Osteocyte (in vitro differentiated cells): ENCODE results near the gene VASH2. TPM values are rescaled to one million over a fixed set of nuclear protein-coding genes. Genes with fewer than 3 reads are reported as not detected.
"Not testable (repeated sequence)": the region's sequence is repeated elsewhere in the genome, so short reads cannot be mapped to it uniquely, and the experiment has no call there.

Experiments used
- DNase-seq: peaks from one replicate; pipeline ENCODE4 v3.0.0; 2021; ENCODE audit warnings: mixed read lengths; ENCODE audit not compliant: unreplicated experiment; ENCODE audit errors: extremely low spot score
- H3K27ac Mint-ChIP-seq: one replicate; pipeline ENCODE4 v1.8.0; 2021; ENCODE audit warnings: mild to moderate bottlenecking, mixed read lengths; ENCODE audit not compliant: unreplicated experiment
- H3K27me3 Mint-ChIP-seq: one replicate; pipeline ENCODE4 v1.8.0; 2021; ENCODE audit warnings: mixed read lengths; ENCODE audit not compliant: unreplicated experiment
- H3K36me3 Mint-ChIP-seq: one replicate; pipeline ENCODE4 v1.8.0; 2021; ENCODE audit warnings: mixed read lengths; ENCODE audit not compliant: unreplicated experiment
- H3K4me1 Mint-ChIP-seq: one replicate; pipeline ENCODE4 v1.8.0; 2021; ENCODE audit warnings: mixed read lengths; ENCODE audit not compliant: unreplicated experiment
- H3K4me3 Mint-ChIP-seq: one replicate; pipeline ENCODE4 v1.8.0; 2021; ENCODE audit warnings: mild to moderate bottlenecking, moderate library complexity, mixed read lengths; ENCODE audit not compliant: unreplicated experiment
- H3K9me3 Mint-ChIP-seq: one replicate; pipeline ENCODE4 v1.8.0; 2021; ENCODE audit warnings: mixed read lengths; ENCODE audit not compliant: unreplicated experiment
- long read RNA-seq: library from polyadenylated mRNA; unstranded; transcript quantifications from one replicate; pipeline ENCODE4 v2.0.0, GENCODE V29; 2021
- total RNA-seq: library from RNA; stranded (reverse); gene quantifications from 2 replicates; pipeline ENCODE4 v1.2.1, GENCODE V29; 2021
- TF ChIP-seq, protein P1 (sequence below): fragments of 200-600 bp; sonication (generic); IDR thresholded peaks from 2 replicates; pipeline ENCODE4 v1.5.0; 2021; ENCODE audit warnings: antibody characterized with exemption, mild to moderate bottlenecking, moderate library complexity

VASH2 gene
- total RNA-seq, result 3.3 and 3.7 TPM in 2 replicates
- long read RNA-seq, partial matches to known transcripts, result 0 of 1 reads
- long read RNA-seq, other reads (novel, unspliced or antisense), result 0 of 1 reads

DNA sequence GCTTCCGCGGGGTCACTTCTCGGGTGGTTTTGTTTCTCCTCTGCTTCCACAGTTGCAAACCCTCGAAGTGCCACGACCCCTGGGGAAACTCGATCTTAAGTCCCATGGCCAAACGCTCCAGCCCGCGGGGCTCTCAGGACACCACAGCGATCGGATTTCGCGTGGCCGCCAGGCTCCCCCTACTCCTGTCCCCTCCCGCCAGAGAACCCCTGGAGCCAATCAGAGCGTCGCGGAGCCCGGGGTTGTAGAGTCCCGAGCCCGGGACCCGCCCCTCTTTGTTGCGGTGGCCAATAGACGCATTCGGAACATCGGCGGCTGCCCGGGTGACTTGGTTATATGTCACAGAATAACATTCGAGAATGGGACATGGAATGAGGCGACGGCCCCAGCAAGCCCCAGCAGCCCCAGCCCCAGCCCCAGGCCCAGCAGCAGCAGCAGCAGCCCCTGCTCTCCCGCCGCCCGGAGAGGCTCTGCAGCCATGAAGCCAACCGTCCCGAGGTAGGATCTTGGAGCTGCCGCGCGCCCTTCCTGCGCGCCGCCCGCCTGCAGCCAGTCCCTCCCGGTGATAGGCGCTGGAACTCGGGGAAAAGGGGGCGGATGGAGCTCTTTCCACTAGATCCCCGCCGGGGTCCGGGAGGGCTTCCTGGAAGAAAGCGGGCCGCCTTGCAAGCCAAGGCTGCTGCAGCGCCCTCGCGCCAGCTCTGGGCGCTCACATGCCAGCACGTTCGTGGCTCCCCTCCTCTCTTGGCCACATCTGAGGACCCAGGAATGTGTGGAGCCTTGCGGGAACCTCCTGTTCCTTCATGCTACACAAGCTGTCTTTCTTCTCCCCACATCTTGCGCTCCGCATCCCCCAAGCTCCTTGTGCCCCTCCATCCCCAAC, at the start of gene VASH2:
Gene VASH2, plus strand, starts transcription at position 299 of the 883 bp plus-strand sequence. CDS start 1,002 bp downstream, outside the sequence.
- Mint-ChIP-seq H3K4me1 (peaks cover 13% of the 10 kb centered on the region), H3K27ac (no peak within 1 kb of the TSS), H3K9me3 (no peaks in the 10 kb centered on the region), H3K27me3 (peaks cover 19% of the 10 kb centered on the region), H3K4me3 (peak within 1 kb of the TSS; percentile 88), H3K36me3 (no peaks in the 10 kb centered on the region)
- TF ChIP-seq, protein P1, sequence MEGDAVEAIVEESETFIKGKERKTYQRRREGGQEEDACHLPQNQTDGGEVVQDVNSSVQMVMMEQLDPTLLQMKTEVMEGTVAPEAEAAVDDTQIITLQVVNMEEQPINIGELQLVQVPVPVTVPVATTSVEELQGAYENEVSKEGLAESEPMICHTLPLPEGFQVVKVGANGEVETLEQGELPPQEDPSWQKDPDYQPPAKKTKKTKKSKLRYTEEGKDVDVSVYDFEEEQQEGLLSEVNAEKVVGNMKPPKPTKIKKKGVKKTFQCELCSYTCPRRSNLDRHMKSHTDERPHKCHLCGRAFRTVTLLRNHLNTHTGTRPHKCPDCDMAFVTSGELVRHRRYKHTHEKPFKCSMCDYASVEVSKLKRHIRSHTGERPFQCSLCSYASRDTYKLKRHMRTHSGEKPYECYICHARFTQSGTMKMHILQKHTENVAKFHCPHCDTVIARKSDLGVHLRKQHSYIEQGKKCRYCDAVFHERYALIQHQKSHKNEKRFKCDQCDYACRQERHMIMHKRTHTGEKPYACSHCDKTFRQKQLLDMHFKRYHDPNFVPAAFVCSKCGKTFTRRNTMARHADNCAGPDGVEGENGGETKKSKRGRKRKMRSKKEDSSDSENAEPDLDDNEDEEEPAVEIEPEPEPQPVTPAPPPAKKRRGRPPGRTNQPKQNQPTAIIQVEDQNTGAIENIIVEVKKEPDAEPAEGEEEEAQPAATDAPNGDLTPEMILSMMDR, result no peak
- peak; percentile 88 for DNase-seq

DNA sequence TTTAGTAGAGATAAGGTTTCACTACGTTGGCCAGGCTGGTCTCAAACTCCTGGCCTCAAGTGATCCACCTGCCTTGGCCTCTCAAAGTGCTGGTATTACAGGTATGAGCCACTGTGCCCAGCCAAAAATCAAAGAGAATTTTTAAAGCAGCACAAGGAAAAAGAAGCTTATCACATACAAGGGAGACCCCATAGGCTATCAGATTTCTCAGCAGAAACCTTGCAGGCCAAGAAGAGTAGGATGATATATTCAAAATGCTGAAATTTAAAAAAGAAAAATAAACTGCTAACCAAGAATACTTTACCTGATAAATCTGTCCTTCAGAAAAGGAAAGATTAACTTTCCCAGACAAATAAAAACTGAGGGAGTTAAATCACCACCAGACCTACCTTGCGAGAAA, 49.1 kb upstream of the VASH2 start:
- no peak overlapping the region for H3K27ac Mint-ChIP-seq

DNA sequence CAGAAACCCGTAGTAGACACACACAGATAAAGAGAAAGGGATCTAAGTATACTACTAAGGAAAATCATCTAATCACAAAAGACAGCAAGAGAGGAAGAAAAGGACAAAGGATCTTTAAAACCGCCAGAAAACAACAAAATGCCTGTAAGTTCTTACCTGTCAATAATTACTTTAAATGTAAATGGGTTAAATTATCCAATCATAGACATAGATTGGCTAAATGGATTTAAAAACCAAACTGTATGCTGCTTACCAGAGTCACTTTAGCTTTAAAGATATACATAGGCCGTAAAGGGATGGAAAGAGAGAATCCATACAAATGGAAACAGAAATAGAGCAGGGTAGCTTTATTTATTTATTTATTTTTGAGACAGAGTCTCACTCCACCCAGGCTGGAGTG, 48.3 kb upstream of the VASH2 start:
- H3K9me3 Mint-ChIP-seq, result peaks cover 24% of the 10 kb centered on the region
- no peak overlapping the region for H3K4me3 Mint-ChIP-seq
- peaks cover 2% of the 10 kb centered on the region for H3K27me3 Mint-ChIP-seq
- H3K36me3 Mint-ChIP-seq, result peaks cover 32% of the 10 kb centered on the region
- TF ChIP-seq, protein P1, result no peak
- DNase-seq, result no peak
- H3K27ac Mint-ChIP-seq, result no peak overlapping the region
- no peaks in the 10 kb centered on the region for H3K4me1 Mint-ChIP-seq

More for the DNA sequence above, 49.1 kb upstream of the VASH2 start:
- no peaks in the 10 kb centered on the region for H3K4me1 Mint-ChIP-seq
- TF ChIP-seq, protein P1, result no peak
- peaks cover 24% of the 10 kb centered on the region for H3K9me3 Mint-ChIP-seq
- no peak overlapping the region for H3K4me3 Mint-ChIP-seq
- H3K36me3 Mint-ChIP-seq, result peaks cover 34% of the 10 kb centered on the region
- no peaks in the 10 kb centered on the region for H3K27me3 Mint-ChIP-seq
- DNase-seq, result no peak

DNA sequence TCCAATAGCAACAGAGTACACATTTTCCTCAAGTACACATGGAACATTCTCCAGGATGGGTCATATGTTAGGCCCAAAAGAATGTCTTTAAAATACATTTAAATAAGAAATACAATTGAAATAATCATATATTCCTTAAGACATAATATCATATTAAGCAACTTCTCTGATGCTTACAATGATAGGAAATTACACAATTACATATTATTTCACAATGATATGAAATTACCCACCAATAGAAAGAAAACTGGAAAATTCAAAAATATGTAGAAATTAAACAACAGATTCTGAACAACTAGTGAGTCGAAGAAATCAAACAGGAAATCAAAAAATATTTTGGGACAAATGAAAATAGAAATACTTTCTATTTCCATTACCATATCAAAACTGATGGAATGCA, 46.7 kb upstream of the VASH2 start:
- H3K4me3 Mint-ChIP-seq, result no peak overlapping the region
- H3K36me3 Mint-ChIP-seq, result peaks cover 20% of the 10 kb centered on the region
- no peak overlapping the region for H3K27ac Mint-ChIP-seq
- TF ChIP-seq, protein P1, result no peak
- H3K9me3 Mint-ChIP-seq, result peaks cover 24% of the 10 kb centered on the region
- H3K4me1 Mint-ChIP-seq, result no peaks in the 10 kb centered on the region
- peaks cover 5% of the 10 kb centered on the region for H3K27me3 Mint-ChIP-seq
- no peak for DNase-seq

DNA sequence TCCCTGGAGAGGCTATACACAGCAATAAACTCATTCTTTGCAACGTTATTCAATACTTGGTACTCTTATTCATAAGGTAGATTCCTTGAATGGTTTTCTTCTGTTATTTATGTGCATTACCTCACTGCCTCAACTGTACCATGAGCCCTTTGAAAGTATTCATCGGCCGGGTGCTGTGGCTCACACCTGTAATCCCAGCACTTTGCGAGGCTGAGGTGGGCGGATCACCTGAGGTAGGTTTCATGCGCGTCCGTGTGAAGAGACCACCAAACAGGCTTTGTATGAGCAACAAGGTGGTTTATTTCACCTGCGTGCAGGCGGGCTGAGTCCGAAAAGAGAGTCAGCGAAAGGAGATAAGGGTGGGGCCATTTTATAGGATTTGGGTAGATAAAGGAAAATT, 42.3 kb upstream of the VASH2 start:
- H3K9me3 Mint-ChIP-seq, H3K27ac Mint-ChIP-seq: not testable (repeated sequence)

More for the DNA sequence above, 42.3 kb upstream of the VASH2 start:
- H3K4me1 Mint-ChIP-seq, H3K36me3 Mint-ChIP-seq, H3K27me3 Mint-ChIP-seq, DNase-seq, H3K4me3 Mint-ChIP-seq: not testable (repeated sequence)
